ENCODE data around the gene FOXD3. TPM values are rescaled to one million over a fixed set of nuclear protein-coding genes. Genes with fewer than 3 reads are reported as not detected.
A peak's percentile ranks its signal among the peaks of the same experiment; 100 is the strongest.

The FOXD3 gene
- polyA plus RNA-seq (2013, experiment 1 of 2; ENCODE audit: insufficient read length) = not detected
- polyA plus RNA-seq (2013, experiment 2 of 2; ENCODE audit: insufficient read length) = not detected

DNA sequence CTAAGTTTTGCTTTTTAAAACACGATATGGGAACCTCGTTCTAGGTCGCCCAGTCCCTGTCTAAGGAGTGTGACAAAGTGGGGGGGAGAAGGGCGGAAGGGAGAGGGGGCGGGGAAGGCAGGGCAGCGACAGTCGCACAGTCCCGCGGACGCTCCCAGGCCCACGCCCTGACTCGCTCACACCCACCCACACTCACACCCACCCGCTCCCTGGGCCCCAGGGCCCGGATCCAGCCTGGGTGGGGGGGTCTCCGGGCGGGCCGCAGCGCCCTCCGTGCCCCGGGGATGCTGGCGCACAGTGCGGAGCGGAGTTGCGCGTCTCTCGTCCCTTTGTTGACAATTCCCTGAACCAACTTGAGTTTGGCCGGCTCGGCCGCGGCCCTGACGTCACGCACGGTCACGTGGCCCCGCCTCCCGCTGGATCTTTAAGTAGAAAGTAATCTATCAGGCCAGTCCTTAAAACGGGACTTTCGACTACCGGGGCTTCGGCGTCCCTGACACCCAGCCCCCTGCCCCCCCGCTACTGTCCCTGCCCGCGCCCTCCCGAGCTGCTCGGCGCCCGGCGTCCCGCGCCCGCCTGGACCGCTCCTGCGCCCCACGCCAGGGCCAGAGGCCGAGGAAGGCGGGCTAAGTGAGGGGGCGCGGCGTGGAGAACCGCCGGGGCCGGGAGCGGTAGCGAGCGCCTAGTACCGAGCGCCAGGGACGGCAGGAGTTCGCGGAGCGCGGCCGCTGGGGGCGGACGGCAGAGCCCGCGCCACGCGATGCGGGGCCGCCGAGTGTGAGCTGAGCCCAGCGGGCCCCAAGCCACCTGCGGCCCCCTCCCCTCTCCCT lies at the start of gene FOXD3:
TSS of gene FOXD3 (plus strand) at position 454 of the 830 bp plus-strand sequence. CDS start 492 bp downstream, outside the sequence.
- DNase-seq = no peak

DNA sequence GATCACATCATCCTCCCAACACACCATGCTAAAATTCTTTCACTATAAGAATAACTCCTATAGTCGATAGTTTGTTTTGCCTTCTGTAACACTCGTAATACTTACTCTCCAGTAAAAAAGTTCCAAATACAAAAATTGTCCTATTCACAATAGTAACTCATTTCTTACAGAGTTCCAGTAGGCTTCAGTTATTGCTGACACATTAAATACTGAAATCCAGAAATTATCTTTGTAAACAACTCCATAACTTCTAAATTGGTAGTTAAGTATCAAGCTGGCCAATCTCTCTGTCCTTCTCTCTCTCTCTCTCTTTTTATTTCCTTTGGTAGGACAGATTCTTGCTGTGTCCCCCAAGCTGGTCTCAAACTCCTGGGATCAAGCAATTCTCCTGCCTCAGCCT lies 49.6 kb upstream of the FOXD3 start:
- no peak for DNase-seq

DNA sequence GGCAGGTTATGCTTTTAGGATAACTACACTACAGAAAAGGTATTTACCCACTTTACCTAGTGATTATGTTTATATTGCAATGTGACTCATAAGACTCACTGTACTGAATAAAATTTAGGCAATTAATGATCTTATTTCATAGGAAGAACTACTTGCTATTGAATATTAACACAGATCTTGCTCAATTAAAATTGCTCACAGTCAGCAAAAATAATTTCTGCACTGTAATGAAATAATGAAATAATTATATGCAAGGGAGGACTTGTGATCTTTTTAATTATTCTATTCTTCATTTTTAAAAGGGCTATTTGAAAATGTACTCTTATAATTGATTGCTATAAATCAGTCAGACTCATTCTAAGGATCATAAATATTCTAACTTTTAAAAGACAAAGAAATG lies 48.0 kb upstream of the FOXD3 start:
- no peak for DNase-seq

GRCh38 chr1:63274979-63275378 lies 47.4 kb upstream of the FOXD3 start:
- no peak for DNase-seq

DNA sequence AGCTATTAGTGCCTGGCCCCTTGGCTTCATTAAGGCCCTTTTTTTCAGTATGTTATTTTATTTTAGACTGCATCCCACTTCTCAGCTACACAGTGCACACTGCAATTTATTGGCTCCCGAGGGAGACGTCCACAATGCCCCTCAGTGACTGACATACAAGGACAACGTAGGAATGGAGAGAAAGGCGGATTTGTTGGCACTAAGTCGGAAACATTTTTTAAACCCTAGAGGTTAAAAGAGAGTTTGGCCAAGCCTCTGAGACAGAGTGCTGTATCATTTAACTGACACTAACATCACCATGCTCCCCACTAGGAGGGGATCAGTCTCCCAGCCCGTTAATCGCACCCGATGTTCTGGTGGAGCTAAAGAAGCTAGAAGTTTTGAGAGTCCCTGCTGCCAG lies 45.7 kb upstream of the FOXD3 start:
- DNase-seq = no peak

GRCh38 chr1:63277195-63278192 lies 44.9 kb upstream of the FOXD3 start:
- DNase-seq = no peak

DNA sequence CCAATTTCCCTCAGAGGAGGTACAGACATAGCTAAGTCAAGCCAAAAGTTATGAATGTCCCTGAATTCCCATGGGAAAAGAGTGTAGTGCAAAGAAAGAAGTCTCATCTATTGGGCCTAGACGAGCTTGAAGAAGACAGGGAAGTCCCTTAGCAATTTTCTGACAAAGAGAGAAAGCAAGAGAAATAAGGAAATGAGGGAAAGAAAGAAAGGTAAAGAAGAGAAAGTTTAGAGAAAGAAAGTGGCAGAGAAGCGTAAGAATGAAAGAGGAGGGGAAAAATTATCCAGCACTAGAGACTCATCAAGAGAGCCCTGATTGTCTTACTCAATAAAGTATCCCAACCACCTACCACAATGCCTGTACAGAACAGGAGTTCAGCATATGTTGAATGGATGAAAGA lies 40.6 kb upstream of the FOXD3 start:
- DNase-seq = no peak

GRCh38 chr1:63289135-63289534 lies 33.2 kb upstream of the FOXD3 start:
- DNase-seq = no peak

- no peak for DNase-seq
Measured at GRCh38 chr1:63294803-63295594, 27.4 kb upstream of the FOXD3 start.

- DNase-seq = no peak
Measured at GRCh38 chr1:63304410-63304809, 18.0 kb upstream of the FOXD3 start.

- DNase-seq = no peak
Measured at GRCh38 chr1:63305043-63305442, 17.3 kb upstream of the FOXD3 start.

DNA sequence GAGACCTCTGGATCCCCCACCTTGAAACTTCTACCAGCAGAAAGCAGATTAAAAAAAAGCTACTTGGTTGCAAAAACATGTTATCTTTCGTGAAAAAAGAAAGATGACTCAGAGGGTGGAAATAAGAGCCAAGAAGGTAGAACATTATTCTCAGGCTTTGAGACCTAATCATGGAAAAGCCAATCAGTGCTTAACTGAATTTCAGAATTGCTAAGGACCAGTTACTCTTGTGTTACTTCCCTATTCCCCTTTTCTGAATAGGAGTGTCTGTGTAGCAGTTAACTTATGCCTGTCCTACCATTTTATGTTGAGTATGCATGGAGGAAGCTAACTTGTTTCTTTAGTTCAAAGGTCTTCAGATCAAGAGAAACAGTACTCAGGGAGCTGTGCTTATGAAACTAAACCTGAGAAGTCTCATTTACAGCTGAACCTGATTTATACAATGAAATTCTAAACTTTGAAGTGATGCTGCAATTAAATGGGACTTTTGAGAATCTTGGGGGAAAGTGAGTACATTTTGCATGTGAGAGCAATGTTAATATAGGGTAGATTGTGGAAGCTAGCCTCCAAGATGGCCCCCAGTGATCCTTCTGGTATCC lies 15.1 kb upstream of the FOXD3 start:
- no peak for DNase-seq

DNA sequence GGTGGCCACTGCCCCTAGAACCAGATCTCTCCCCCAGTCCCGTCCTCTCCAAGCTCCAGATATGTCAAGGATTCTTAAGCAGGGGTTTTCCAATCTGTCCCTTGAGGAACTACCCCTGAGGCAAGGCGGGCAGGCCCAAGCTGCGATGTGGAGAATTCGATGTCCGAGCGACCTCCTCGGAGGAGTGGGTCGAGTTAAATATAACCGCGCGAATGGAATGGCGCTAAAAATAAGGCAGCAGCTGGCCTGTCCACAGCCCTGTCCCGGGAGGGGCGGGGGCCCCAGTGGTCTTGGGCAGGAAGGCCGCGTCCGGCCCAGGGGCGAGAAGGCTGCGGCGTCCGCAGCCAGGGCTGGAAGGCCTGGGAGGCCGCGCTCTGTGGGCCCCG lies 5.8 kb upstream of the FOXD3 start:
- DNase-seq = no peak

- DNase-seq = peak; percentile 40
Measured at GRCh38 chr1:63316984-63317816, 5.2 kb upstream of the FOXD3 start.

DNA sequence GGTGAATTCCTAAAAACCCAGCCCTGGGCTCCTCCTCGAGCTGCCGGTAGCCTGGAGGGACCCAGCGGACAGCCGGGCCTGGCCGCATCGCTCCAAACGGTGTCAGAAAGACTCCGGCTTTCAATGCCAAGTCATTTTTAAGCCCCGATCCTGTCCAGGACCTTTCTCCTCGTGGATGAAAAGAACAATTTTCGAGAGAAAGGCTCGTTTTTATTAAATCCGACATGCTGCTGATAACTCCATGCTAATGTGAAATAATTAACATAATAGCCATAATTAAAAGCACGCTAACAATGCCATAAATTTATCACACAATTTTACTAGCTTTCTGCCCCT lies 4.6 kb upstream of the FOXD3 start:
- no peak for DNase-seq

DNA sequence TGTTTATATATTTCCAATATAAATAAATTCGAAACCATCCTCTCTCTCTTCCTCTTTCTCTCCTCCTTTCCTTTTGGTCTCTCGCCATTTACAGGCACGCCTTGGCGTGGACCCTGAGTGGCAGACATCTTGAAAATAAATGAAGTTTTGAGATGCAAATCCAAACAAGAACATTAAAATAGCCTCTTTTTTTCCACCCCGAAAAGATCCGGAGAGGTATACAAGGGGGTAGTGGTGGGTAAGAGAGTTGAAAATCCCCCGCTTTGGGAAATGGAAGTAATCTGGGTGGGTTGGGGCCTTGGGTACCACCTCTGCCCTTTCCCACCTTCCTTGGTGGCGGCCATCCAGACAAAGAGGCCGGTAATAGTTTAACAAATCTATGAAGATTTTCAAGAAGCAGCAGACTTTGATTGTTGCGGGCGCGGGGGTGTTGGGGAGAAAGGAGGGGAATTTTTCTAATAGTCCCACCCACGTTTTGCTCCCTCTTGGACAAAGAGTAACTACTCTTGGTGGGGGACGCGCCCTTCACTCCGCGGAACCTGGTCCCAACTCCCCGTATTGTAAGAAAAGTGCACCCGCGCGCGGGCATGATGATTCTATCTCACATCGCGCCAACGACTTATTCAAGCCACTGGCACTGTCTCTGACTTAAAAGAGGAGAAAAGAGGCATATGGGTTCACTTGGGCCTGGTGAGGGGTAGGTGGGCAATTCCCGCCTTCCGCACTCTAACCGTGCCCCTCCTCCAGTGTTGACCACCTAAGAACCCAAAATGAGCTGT lies 4.0 kb upstream of the FOXD3 start:
- DNase-seq = no peak

DNA sequence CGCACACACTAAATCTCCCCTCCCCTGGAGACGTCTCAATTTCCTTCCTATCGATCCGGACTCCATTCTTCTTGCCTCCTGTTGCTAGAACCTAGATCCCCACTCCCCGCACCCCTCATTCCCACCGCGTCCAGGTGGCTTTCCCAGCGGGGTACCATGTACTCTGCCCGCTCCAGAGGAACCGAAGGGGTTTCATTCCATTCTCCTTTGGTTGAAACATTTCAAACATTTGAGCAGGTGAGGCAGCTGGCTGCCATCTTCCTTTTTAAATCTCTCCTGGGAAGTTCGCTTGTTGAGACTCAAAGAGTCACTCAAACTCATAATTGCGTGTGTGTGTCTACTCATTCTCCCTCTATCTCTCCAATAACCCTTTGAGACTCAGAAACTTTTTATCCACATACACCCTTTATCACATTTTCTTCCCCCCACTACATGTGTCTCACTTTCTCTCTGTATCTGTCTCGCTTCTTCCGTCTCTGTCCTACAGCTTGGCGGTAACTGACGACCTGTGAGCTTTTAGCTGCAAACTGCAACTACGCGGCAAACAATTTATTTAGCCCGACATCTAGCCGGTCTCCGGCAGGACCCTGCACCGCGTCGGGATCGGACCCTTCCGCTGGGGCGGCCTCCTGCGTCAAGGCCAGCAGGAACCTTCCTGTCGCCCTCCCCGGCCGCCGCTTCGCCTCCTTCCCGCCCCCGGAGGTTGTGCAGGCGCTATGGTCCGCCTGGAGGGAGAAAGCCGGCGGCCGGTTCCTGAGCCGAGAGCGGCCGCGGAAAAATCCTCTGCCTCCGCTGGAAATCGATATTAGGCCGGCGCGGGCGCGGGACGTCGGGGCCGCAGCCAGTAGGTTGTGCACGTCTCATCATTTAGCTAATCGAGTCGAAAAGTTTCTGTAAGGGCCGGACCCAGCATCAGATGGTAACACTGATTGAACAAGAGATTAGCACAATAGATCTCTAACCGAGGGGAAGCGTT lies 3.0 kb upstream of the FOXD3 start:
- DNase-seq = no peak

DNA sequence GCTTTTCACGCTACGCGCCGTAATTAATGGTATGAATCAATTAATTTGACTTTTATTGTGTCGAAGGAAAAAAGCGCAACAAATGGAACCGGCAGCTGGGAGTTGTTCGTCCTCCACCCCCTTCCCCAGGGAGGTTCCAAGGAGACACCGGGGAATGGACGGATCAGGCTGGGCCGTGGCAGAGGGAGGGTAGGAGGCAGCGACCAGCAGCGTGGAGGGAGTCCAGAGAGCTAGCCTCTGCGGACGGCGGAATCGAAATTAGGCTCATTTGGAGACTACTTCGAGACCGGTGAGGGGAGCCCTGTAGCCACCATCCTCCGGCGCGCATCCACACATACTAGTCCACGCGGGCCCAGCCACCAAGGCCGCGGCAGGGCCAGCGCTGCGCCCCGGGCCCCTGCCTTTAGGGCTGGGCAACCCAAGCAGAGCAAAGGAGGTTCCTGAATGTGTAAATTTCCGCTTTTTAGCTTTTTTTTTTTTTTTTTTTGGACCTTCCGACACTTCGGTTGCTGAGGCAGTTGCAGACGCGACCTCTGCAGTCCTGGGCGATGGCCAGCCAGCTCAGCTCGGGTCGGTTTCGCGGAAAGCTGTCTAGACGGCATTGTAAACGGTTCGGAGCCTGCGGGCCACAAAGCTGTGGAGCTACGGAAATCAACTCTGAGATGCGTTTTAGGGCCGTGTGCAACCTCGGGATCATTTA lies 2.2 kb upstream of the FOXD3 start:
- no peak for DNase-seq
